ELF-1 (cell line): ENCODE results near the gene ETDC.
"Not testable (repeated sequence)": the region's sequence is repeated elsewhere in the genome, so short reads cannot be mapped to it uniquely, and the experiment has no call there.

Experiments used
- DNase-seq: peaks from one replicate; pipeline ENCODE4 v3.0.0-alpha.2; 2016; ENCODE audit warnings: low read depth, low spot score

The ETDC gene

GRCh38 chrX:135309430-135309923 lies at the start of gene ETDC:
Gene ETDC, plus strand, starts transcription at chrX:135309480. Its CDS starts 0 bp downstream, at chrX:135309480.
- no peak for DNase-seq

DNA sequence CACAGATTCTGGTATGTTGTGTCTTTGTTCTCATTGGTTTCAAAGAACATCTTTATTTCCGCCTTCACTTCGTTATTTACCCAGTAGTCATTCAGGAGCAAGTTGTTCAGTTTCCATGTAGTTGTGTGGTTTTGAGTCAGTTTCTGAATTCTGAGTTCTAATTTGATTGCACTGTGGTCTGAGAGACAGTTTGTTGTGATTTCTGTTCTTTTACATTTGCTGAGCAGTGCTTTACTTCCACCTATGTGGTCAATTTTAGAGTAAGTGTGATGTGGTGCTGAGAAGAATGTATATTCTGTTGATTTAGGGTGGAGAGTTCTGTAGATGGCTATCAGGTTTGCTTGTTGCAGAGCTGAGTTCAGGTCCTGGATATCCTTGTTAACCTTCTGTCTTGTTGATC lies 48.3 kb upstream of the ETDC start:
- not testable (repeated sequence) for DNase-seq

GRCh38 chrX:135263376-135263775 lies 45.9 kb upstream of the ETDC start:
- not testable (repeated sequence) for DNase-seq

- no peak for DNase-seq
These were observed 45.1 kb upstream of the ETDC start for GRCh38 chrX:135264206-135264605.

GRCh38 chrX:135273162-135273561 lies 36.1 kb upstream of the ETDC start:
- peak; percentile 28 for DNase-seq

DNA sequence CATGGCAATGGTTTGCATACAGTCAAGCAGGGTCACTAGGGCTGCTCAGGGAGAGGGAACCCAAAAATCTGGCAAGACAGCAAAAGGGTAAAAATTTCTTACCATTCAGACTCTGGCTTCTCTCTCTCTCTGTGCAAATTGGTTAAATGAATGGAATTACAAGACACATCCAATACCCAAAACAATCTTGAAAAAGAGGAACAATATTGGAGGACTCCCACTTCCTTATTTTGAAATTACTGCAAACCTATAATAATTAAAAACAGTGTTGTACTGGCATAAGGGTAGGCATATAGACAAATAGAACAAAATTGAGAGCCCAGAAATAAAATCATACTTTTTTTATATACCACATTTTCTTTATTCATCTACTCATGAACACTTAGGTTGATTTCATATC lies 33.3 kb upstream of the ETDC start:
- DNase-seq = no peak

- no peak for DNase-seq
These were observed 21.9 kb upstream of the ETDC start for GRCh38 chrX:135287266-135287823.

DNA sequence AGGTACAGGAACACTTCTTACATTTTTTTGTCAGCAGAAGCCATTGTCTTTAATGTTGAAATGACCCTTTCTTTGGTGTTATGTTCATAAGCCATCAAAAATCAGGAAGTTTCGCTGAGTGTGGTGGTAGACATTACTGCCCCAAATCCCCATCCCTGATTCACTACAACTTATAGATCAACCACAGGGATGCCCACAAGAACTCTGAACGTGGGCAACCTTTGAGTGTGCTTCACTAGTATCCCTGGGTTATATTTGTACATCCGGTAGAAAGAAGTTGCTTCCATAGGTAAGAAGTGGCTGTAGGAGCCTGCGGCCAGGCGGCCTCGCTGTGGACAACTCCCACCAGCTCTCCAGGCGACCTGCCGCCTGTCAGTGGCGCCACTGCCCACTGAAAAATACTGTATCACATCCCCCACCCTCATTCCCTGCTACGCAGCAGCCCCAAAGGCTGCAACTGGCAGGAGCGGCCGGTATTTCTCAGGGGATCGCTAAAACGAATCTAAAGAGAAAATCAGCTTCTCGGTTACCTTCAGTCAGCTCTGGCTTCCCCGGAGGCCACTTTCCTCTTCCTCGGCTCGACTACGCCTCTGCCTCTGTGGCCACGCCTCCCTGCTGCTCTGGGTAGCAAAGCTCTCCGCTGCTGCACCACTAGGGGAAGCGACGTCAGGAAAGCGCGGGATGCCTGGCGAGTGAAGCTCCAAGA lies 13.9 kb upstream of the ETDC start:
- DNase-seq = peak; percentile 50

DNA sequence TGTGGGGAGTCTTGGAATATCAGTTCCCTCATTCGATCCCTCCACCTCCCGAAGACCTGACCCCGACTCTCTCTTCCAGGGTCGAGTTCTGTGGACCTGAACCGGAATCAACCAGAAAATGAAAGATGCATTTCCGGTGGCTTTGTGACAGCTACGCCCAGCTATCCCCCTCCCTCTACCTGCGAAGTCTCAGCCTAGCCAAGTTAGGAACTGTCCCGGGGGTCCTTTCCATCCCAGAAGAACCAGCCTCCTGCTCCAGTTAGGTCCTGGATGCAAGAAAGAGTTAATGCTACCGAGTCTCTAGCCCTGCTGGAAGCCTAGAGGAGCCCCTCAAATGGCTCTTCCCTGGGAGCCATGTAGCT lies 13.4 kb upstream of the ETDC start:
- no peak for DNase-seq

DNA sequence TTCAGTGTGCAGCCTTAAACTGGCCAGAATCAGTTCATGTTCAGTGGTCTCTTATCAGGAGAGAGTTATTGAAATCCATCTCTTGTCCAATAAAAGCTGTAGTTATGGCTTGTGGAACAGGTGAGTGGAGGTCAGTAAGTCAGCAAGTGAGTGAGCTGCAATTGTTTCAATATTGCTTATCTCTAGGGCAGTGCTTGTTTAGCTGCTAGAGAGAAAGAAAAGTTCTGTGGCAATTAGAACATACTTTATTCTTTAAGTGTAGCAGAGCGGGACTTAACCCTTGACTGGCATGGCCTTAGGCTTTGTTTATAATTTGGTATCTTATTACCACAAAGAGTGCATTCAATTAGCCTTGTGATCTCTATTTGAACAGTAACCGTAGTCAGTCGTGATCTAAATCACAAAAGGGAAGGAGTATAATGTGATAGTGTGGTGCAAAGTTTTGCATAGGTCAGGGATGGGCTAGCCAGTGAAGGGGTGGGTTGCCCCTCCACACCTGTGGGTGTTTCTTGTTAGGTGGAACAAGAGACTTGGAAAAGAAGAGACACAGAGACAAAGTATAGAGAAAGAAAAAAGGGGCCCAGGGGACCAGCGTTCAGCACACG lies 6.9 kb upstream of the ETDC start:
- DNase-seq = peak; percentile 67

DNA sequence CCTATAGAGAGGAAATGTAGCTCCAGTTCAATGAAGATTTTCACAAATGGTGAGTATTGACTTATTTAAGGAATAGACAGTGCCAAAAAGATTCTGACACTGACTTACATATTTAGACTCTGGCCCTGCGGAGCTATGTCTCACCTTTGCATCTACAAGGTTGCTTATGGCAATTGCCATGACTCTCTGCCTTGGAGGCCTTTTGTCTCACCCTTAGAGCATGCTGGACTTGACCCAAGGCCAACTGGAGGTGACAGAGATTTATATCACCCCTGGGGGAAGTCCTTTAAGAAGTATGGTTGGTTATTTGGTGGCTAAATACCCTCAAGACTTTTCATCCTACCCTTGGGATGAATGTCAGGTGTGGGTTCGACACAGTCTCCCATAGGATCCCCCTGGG lies 4.5 kb upstream of the ETDC start:
- no peak for DNase-seq

DNA sequence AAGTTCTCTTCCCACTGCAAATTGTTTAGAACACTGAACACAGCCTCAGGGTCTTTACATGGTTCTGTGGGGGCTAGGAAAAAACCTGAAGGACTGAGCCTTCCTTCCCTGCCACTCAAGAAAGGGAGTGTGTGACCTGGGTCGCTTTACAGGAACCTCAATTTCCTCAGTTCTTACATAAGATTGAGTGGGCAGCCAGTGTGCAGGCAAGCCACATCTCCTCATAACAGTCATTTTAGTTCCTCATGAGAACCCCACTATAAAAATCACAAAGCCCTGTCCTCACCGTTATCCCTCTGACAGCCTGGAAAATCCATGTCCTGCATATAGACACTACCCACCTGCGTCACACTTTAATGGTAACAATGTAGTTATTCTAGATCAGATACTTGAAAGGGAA lies 2.1 kb upstream of the ETDC start:
- no peak for DNase-seq

DNA sequence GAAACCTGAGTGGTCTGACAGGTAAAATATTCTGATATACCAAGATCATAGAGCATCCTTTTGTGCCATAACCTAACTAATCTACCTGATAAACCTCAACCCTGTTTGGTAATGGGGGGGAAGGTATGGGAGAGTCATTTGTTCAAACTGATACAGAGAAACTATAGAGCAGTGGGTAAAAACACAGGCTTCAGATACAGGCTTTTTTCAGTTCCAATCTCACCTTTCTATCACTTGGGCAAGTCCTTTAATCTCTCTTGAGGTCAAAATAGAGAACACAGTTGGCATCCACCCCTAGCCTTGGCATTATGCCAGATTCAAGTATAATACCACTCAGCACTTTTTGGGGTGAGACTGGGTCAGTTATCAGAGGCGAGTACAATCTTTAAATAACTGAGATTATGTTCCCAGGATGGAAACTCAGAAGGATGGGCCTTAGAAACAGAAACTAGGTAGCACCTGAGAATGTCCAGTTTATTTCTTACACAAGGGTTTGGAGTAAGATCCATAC lies 880 bp upstream of the ETDC start:
- DNase-seq = no peak

DNA sequence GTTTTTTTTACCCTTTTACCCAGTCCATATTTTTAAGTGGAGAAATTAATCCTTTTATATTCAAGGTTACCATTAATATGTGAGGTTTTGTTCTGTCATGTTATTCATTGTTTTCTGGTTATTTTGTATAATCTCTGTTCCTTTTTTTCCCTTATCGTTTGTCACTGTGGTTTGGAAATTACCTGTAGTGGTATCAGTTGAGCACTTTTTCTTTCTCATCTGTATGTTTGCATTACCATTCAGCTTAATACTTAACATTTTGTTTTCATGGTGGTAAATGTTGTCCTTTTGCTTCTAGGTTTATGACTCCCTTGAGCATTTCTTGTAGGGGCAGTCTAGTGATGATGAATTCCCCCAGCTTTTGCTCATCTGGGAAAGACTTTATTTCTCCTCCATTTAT lies 6.6 kb downstream of the ETDC start:
- DNase-seq = no peak

DNA sequence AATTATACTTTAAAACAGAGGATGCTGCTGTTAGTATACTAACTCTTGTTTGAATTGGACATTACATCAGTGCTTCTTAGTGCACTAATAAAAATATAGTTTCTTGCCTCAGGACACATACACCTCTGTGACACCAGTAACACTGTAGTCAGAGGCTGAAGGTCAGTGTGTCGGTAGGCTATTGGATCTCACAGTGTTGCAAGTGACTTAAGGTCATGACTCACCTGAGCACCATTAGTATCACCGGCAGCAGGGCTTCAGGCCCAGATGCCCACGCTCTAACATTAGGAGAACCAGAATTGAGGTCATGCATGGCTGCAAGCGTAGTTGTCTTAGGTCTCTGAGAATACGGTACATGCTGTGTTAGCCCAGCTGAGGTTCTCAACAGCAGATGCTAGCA lies 15.2 kb downstream of the ETDC start:
- DNase-seq = no peak

- DNase-seq = not testable (repeated sequence)
These were observed 15.9 kb downstream of the ETDC start for GRCh38 chrX:135325036-135325818.

DNA sequence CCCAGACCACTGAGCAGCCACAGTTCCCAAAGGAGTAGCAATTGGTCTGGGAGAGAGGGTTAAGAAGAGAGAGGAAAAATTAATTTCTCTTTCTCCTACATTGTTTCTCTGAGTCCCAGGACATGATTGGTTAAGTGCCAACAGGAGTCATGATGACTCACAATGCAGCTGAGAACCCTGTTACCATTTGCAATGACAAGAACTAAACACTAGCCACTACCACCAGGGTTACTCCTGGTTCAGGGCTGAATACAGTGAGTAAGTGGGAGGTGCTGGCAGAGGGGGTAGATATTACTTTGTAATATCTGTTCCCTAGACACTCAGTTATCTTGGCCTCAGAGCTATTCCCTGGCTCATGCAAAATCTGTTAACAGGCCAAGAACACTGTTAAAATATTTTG lies 18.0 kb downstream of the ETDC start:
- DNase-seq = no peak

- DNase-seq = no peak
These were observed 19.2 kb downstream of the ETDC start for GRCh38 chrX:135328421-135329005.

GRCh38 chrX:135330706-135331105 lies 21.4 kb downstream of the ETDC start:
- no peak for DNase-seq

- DNase-seq = no peak
These were observed 22.2 kb downstream of the ETDC start for GRCh38 chrX:135331525-135331924.

DNA sequence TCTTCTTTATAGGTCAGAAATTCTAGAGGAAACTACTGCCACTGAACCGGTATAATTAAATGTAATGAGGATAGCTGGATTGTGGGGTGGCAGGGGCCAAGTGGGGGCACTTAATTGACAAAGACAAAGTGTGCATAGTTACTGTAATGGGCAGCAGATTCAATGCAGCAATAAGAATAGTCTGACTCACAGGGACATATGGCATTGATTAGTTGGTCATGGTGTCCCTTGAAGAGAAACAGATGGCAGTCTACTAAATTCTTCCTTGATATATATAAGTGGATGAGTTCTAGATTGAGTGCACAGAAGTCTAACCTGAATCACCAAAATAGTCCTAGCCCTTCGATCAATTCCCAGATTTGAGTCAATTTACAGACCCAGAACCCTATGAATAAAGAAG lies 31.6 kb downstream of the ETDC start:
- DNase-seq = no peak

- peak; percentile 65 for DNase-seq
These were observed 35.9 kb downstream of the ETDC start for GRCh38 chrX:135345107-135345589.
